Sciatic nerve (tissue), 2 donors: Measurements from ENCODE around the gene GH1. TPM values are rescaled to one million over a fixed set of nuclear protein-coding genes. Genes with fewer than 3 reads are reported as not detected.
"Not testable (repeated sequence)": the region's sequence is repeated elsewhere in the genome, so short reads cannot be mapped to it uniquely, and the experiment has no call there.

ENCODE experiments used
- ATAC-seq: fragments of 200-7000 bp; cut with Tn5 transposase; one replicate; pipeline ENCODE4 v1.9.1; 2020; ENCODE audit warnings: mild to moderate bottlenecking, moderate library complexity
- DNase-seq: peaks from one replicate; pipeline ENCODE4 v3.0.0-alpha.2; 2020; ENCODE audit warnings: low spot score
- intact Hi-C: fragments of 100-400 bp; cut with DNase I; formaldehyde crosslinking; loops from one replicate; pipeline ENCODE4 v1.14.2; 2022
- total RNA-seq: library from RNA; stranded (reverse); fragmentation: NEBNext Ultra II Directional; extraction: Animal tissue kit (Norgen Biotek cat#: 25700); gene quantifications from one replicate; pipeline ENCODE4 v1.2.1, GENCODE V29; 2021
- donor health status: DM: no; HTN: no; CAD: no.
- donor health status: DM: no; HTN: no; CAD: no.

GH1 gene
- not detected for total RNA-seq

GRCh38 chr17:63918789-63919305 is at the start of gene GH1:
Gene GH1, minus strand, starts transcription at chr17:63918839. Its CDS starts 63 bp downstream, at chr17:63918776.
- intact Hi-C loops, DNase-seq, ATAC-seq: not testable (repeated sequence)

- intact Hi-C loops = no loop called here
- ATAC-seq = no peak
- DNase-seq = no peak
These were observed 49.3 kb upstream of the GH1 start for GRCh38 chr17:63967953-63968352.

GRCh38 chr17:63966646-63967264 is 48.1 kb upstream of the GH1 start:
- intact Hi-C loops = no loop called here
- DNase-seq (no peak), ATAC-seq (no peak)

GRCh38 chr17:63963123-63963522 is 44.5 kb upstream of the GH1 start:
- intact Hi-C loops = no loop called here
- peak; percentile 8 for ATAC-seq
- no peak for DNase-seq

- no peak for ATAC-seq
- intact Hi-C loops = no loop called here
- DNase-seq = no peak
These were observed 43.7 kb upstream of the GH1 start for GRCh38 chr17:63962298-63962744.

- intact Hi-C loops = no loop called here
- peak; percentile 76 for DNase-seq
- peak; percentile 80 for ATAC-seq
These were observed 42.9 kb upstream of the GH1 start for GRCh38 chr17:63961355-63962212.

GRCh38 chr17:63960430-63960829 is 41.8 kb upstream of the GH1 start:
- no peak for DNase-seq
- ATAC-seq = no peak
- intact Hi-C loops = no loop called here

- intact Hi-C loops = no loop called here
- no peak for ATAC-seq
- DNase-seq = no peak
These were observed 41.4 kb upstream of the GH1 start for GRCh38 chr17:63960006-63960405.

GRCh38 chr17:63956296-63956920 is 37.8 kb upstream of the GH1 start:
- intact Hi-C loops = no loop called here
- ATAC-seq (no peak), DNase-seq (no peak)

GRCh38 chr17:63955791-63956190 is 37.2 kb upstream of the GH1 start:
- DNase-seq (no peak), ATAC-seq (no peak)
- intact Hi-C loops = no loop called here

- ATAC-seq = no peak
- DNase-seq = no peak
- intact Hi-C loops = no loop called here
These were observed 36.6 kb upstream of the GH1 start for GRCh38 chr17:63955232-63955631.

GRCh38 chr17:63954402-63955063 is 35.9 kb upstream of the GH1 start:
- no peak for ATAC-seq
- intact Hi-C loops = no loop called here
- no peak for DNase-seq

GRCh38 chr17:63950940-63951907 is 32.6 kb upstream of the GH1 start:
- intact Hi-C loops = no loop called here

GRCh38 chr17:63949576-63950250 is 31.1 kb upstream of the GH1 start:
- ATAC-seq = no peak
- DNase-seq = no peak
- intact Hi-C loops = no loop called here

More at GRCh38 chr17:63950940-63951907, 32.6 kb upstream of the GH1 start:
- ATAC-seq = no peak
- DNase-seq = no peak

- intact Hi-C loops = no loop called here
- ATAC-seq (no peak), DNase-seq (no peak)
These were observed 29.9 kb upstream of the GH1 start for GRCh38 chr17:63948521-63948920.

GRCh38 chr17:63947711-63948330 is 29.2 kb upstream of the GH1 start:
- intact Hi-C loops = no loop called here
- DNase-seq (no peak), ATAC-seq (no peak)
